ENCODE measurements around the gene SPRYD3.

Gene SPRYD3

DNA sequence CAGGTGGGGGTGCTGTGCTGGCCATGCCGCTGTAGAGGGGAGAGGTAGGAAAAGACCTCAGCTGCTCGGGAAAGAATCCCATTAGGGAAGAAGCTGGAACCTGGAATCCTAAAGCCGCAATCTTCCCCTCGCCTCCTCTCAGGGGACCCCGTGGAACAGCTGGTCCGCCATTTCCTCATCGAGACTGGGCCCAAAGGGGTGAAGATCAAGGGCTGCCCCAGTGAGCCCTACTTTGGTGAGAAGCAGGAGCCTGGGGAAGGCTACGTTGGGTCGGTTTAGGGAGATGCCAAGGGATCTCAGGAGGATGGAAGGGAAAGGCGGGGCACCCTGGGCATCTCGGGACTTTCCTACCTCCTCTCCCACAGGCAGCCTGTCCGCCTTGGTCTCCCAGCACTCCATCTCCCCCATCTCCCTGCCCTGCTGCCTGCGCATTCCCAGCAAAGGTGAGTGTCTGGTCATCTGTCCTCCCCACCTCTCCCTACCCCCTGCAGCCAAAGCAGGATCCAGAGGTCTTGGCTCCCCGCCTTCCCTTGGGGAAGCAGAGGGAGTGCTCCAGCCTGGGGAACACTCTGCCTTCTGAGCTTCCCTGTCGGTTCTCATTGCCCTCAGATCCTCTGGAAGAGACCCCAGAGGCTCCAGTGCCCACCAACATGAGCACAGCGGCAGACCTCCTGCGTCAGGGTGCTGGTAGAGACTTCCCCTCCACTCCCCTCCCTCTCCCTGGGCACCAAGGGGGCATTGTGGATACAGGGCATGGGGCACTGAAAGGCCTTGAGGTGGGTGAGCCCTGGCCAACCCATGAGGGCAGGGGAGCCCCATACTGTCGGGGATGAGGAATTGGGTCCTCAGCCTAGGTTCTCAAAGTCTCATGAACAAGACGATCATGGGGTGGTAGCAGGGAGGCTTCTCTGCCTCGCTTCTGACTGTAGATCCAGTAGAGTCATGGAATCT lies 16.9 kb downstream of the SPRYD3 start:
- DNase-seq = no peak

DNA sequence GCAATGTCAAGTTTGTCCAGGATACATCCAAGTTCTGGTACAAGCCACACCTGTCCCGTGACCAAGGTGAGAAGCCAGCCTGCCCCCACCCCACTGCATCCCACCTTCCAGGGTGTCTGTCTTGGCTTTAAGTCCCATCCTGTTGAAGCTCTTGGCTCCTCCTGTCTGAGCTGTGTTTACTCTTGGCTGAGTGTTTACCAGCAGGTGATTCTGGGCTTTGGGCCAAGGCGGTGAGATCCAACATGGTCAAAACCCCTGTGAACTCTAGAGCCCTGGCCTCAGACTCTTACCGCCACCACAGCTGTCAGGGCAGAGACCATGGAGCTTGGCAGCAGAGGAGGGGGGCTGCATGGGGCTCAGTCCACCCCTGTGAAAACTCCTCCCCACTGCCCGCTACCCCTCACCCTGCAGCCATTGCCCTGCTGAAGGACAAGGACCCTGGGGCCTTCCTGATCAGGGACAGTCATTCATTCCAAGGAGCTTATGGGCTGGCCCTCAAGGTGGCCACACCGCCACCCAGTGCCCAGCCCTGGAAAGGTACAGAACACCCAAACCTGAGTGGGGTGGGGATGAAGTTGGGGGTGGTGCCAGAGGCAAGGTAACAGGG lies 17.7 kb downstream of the SPRYD3 start:
- no peak for DNase-seq

DNA sequence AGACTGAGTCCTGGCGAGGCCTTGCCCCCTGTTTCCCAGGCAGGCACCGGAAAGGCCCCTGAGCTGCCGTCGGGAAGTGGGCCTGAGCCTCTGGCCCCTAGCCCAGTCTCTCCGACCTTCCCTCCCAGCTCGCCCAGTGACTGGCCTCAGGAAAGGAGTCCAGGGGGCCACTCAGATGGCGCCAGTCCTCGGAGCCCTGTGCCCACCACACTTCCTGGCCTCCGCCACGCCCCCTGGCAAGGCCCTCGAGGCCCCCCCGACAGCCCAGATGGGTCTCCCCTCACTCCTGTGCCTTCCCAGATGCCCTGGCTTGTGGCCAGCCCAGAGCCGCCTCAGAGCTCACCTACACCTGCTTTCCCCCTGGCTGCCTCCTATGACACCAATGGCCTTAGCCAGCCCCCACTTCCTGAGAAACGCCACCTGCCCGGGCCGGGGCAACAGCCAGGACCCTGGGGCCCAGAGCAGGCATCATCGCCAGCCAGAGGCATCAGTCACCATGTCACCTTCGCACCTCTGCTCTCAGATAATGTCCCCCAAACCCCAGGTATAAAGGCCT lies 18.4 kb downstream of the SPRYD3 start:
- no peak for DNase-seq

DNA sequence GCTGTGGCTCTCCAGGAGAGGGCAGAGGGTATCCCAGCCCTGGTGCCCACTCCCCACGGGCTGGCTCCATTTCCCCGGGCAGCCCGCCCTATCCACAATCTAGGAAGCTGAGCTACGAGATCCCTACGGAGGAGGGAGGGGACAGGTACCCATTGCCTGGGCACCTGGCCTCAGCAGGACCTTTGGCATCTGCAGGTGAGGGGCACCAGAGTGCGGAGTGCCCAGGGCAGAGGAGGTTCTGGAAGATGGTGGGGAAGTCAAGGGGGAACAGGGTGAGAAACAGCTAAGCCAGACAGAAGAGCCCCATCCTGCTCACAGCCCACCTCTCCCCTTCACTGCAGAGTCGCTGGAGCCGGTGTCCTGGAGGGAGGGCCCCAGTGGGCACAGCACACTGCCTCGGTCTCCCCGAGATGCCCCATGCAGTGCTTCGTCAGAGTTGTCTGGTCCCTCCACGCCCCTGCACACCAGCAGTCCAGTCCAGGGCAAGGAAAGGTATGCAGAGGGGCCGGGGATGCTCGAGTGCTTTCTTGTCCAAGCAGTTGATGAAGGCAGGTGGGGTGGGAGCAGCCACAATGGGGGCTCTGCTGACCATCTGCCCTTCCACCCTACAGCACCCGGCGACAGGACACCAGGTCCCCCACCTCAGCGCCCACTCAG lies 19.0 kb downstream of the SPRYD3 start:
- no peak for DNase-seq

DNA sequence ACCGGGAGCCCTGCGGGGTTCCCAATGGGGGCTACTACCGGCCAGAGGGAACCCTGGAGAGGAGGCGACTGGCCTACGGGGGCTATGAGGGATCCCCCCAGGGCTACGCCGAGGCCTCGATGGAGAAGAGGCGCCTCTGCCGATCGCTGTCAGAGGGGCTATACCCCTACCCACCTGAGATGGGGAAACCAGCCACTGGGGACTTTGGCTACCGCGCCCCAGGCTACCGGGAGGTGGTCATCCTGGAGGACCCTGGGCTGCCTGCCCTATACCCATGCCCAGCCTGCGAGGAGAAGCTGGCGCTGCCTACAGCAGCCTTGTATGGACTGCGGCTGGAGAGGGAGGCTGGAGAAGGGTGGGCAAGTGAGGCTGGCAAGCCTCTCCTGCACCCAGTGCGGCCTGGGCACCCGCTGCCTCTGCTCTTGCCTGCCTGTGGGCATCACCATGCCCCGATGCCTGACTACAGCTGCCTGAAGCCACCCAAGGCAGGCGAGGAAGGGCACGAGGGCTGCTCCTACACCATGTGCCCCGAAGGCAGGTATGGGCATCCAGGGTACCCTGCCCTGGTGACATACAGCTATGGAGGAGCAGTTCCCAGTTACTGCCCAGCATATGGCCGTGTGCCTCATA lies 19.6 kb downstream of the SPRYD3 start:
- DNase-seq = no peak

DNA sequence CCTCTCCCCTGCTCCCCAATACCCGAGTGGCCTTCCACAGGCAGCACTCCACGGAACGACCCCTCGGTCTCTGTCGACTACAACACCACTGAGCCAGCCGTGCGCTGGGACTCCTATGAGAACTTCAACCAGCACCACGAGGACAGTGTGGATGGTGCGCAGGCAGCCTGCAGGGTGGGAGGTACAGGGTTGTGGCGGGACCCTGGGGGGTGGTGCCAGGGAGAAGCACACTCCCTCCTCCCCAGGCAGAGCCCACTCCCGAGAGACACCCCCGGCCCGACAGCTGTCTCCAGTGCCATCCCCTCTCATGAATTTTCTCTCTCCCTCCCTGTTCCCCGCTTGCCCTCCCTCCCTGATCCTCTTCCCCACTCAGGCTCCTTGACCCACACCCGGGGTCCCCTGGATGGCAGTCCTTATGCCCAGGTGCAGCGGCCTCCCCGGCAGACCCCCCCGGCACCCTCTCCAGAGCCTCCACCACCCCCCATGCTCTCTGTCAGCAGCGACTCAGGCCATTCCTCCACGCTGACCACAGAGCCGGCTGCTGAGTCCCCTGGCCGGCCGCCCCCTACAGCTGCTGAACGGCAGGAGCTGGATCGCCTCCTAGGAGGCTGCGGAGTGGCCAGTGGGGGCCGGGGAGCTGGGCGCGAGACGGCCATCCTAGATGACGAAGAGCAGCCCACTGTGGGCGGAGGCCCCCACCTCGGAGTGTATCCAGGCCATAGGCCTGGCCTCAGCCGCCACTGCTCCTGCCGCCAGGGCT lies 20.3 kb downstream of the SPRYD3 start:
- DNase-seq = no peak

DNA sequence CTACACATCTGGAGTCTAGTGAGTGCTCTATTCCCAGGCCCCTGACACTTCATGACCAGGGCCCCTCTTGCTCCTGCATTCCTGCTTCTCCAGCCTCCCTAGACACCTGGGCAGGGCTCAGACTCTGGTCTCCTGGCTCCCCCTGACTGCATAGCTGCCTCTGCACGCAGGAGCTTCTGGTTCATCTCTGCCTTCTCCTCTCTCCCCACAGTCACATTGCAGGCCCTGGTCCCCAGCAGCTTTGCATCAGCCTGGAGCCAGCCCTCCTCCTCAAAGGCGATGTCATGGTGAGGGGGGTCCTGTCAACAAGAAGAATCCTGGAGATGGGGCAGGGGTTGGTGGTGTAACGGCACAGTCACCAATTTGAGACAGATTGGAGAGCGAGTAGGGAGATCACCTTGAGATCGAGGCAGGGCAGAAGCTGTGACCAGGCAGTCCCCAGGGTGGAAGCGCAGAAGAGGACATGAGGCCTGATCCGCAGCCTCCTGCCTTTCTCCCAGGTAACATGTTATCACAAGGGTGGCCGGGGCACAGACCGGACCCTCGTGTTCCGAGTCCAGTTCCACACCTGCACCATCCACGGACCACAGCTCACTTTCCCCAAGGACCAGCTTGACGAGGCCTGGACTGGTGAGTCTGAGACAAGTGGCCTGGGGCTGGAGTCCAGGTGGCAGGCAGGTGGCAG lies 21.2 kb downstream of the SPRYD3 start:
- no peak for DNase-seq

DNA sequence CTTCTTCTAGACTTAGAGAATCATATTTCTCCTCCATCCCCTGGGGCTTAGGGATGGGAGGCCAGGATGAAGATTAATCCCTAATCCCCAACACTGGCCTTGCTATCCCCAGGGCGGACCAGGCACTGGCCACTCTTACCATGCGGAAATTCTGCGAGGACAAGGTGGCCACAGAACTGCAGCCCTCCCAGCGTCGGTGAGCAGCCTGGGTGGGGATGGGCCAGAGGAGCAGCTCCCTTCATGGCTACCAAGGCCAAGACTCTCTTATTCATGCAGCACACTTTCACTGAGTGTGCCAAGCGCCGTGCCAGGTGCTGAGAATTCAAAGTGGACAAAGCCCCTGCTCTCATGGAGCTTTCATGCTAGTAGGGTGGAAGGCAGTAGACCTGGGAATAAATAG lies 22.3 kb downstream of the SPRYD3 start:
- DNase-seq = no peak

DNA sequence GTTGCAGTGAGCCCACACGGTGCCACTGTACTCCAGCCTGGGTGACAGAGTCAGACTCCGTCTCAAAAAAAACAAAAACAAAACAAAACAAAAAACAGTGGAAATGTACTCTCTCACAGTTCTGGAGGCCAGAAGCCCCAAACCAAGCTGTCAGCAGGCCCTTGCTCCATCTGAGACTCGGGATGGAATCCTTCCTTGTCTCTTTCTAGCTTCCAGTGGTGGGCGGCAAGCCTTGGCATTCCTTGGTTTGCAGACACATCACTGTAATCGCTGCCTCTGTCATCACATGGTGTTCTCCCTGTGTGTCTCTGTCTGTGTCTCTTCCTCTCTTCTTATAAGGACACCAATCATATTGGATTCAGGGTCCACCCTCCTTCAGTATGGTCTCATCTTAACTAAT lies 22.9 kb downstream of the SPRYD3 start:
- DNase-seq = no peak

DNA sequence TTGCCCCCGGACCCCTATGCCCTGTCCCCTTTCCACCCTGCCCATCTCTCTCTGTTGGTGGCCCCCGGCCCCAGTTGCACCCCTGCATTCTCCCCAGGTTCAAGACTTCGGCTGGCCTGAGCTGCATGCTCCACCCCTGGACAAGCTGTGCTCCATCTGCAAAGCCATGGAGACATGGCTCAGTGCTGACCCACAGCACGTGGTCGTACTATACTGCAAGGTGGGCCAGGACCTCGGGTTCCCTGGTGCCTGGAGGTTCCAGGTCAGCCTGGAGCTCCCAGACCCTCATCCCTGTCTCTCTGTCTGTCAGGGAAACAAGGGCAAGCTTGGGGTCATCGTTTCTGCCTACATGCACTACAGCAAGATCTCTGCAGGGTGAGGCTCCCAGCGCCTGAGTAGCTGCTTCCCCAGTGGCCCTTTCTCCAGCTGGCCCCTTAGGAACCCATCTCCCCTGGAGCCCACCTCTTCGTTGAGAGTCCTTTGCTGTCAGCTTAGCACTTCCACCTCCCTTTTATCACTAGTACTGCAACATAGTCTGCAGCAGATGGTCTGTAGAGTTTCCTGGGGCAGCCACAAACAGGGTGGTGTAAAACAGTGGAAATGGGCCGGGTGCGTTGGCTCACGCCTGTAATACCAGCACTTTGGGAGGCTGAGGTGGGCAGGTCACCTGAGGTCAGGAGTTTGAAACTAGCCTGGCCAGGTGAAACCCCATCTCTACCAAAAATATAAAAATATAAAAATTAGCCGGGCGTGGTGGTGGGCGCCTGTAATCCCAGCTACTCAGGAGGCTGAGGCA lies 23.5 kb downstream of the SPRYD3 start:
- no peak for DNase-seq

DNA sequence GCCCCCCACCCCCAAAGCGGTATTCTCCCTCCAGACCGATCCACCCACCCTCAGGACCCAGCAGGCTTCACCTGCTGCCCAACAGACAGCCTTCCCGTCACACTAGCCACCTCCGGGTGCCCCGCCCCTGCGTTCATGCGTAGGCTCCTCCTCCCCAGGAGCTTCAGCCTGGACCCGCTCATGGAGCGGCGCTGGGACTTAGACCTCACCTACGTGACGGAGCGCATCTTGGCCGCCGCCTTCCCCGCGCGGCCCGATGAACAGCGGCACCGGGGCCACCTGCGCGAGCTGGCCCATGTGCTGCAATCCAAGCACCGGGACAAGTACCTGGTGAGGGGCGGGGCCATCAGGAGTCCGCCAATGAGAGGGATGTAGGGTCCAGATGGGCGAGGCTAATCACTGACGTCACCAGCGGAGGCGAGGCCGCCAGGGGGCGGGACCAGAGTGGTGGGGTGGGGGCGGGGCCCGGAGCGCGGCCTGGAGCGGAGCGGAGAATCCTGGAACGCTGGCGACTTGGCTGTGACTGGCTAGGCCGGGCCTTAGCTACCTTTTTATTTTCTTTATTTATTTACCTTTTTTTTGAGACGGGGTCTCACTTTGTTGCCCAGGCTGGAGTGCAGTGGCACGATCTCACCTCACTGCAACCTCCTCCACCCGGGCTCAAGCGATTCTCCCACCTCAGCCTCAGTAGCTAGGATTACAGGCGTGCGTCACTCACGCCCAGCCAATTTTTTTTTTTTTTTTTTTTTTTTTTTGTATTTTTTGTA lies 24.9 kb downstream of the SPRYD3 start:
- DNase-seq = peak; percentile 72

DNA sequence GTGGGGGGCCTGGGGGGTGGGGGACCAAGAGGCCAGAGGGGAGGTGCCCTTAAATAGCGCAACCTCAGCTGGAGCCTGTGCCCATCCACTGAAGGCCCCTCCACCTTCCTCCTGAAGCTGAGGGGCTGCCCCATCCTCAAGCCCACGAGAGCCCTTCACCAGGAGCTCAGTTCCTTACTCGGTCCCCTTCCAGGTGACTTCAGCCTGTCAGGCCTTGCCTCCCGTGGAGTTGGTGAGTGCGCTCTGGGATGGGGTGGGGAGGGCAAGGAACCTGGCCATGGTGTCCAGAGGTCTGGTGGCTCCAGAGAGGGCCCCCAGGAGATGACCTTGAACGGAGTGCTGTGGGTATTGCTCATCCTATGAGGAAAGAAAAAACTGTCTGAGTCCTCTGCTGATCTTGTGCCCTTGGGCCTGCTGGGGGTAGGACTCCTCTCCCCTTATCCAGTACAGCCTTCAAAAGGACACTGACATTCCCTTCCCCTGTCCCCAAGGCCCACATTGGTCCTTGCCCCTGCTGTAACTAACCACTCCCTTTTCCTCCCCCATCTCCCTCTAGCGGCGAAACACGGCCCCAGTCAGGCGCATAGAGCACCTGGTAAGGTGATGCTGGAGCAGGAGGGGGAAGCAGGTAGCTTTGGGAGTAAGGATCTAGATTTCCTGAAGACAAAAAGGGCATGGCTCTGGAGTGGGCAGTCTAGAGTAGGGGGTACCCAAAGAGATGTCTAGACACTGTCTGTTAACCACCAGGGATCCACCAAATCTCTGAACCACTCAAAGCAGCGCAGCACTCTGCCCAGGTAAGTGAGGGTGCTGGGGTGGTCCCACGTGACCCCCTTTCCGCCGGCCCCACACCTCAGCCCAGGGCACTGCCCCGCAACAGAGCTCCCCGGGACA lies 25.7 kb downstream of the SPRYD3 start:
- DNase-seq = no peak

DNA sequence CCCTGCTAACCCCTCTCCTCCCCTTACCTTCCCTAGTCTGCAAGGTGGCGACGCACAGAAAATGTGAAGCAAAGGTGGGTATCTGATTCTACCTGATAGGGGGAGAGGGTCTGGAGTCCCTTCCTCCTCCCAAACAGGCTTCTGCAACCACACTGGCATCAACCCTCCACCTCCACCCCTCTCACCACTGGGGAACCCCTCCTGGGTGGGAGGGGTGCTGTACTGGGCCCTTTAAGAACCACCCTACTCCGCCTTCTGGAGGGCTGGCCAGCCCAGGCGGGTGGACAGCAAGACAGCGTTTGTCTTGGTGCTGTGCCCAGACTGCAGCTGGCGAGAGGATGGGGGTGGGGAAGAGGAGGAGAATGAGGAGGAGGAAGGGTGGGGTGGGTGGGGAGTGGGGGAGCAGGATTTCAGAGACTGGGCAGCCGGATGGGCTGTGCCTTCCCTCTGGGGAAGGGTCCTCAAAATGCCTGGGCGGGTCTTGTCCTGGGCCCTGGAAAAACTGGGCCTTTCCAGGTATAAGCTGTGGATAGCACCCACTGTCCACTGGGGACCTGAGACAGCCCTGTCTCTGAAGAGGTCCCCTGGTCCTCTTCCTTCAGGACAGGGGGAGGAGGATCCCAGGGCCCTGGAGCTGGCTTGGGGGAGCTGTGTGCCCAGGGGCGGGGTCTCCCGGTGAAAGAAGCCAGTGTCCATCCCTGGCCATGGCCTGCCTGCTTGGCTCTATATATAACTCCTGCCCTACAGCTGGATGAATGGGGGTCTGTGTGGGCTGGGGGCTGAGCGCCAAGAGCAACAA lies 26.6 kb downstream of the SPRYD3 start:
- DNase-seq = no peak

DNA sequence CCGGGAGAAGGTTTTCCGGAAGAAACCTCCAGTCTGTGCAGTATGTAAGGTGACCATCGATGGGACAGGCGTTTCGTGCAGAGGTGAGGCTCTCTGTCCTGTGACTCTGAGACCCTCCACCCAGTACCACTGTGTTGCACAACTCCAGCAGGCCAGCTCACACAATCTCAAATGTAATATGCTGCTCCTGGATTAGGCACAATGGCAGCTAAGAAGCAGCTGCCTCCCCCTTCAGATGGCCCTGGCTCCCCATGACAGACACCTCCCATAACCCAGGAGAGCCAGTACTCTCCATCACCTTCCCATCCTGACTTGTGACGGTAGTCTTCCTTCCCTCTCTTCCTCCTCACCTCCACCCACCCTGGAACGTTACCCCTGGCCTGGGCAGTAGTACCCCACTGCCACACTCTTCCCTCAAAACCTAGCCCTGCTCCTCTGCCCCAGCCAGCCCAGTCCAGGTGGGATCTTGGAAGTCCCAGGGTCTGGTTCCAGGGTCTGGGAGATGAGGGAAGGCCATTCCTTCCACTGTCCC lies 27.2 kb downstream of the SPRYD3 start:
- no peak for DNase-seq

DNA sequence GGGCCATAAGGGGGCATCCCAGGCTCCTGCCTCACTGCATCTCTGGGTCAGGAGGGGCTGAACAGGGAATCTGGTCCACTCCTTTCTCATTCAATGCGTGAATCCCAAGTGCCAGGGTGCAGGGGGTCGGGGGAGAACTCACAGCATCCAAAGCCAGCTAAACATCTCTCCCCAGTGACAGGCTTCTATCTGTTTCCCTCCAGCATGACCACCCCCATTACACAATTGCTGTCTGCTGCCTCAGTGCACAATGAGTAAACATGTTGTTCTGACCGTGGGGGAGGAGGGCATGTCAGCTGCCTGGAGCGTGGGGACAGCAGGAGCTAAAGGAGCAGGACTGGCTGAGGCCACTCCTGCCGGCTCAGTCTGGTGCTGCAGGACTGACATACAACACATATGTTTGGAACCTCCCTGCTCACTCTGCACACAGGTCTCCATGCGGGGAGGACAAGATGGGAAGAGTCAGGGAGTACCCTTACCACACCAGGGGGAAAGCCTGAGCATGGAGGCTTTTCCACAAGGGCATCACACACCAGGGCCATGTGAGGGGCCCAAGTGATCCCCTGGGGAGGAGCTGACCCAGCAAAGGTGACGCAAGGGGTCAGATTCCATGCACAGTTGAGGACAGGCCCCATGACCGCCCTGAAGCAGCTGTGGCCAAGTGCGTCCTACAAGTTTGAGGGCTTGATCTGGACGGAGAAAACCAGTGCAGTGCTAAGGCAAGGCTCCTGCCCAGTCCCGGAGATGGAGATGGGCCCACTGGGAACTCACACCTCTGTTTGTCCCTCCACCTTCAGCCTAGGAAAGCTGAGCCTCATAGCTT lies 27.9 kb downstream of the SPRYD3 start:
- DNase-seq = no peak

DNA sequence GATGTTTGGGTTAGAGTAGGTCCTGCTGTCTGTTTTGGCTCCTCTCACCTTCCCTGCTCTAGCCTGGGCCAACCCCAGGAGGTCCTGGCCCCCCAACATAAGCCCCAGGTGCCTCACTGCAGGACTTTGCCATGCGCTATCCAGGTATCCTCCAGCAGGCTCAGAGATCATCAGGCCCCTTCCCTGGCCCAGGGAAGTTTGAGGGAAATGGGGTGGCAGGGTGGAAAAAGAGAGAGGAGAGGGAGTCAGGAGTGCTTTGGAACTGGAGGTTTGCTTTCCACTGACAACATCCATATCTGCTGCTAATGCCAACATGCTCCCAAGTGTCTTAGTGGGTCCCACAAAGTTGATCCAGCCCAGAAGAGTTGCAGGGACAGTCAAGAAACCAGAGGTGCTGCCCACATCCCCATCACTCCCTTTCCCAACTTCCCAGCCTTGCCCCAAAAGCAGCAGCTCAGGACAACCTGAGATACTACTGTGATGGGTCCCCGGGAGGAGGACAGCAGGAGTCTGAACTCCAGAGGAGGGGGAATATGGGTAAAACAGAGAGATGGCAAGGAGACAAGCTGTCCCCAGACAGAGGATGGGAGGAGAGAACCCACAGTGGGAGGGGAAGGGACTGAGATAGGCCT lies 28.6 kb downstream of the SPRYD3 start:
- DNase-seq = no peak

All from activated gamma-delta T cell (primary cell).